H9 (cell line): ENCODE results near the gene DTD1. TPM values are rescaled to one million over a fixed set of nuclear protein-coding genes. Genes with fewer than 3 reads are reported as not detected.

ENCODE experiments used
- DNase-seq: peaks from one replicate; pipeline ENCODE4 v3.0.0-alpha.2; 2017
- H2AFZ ChIP-seq: one replicate; pipeline ENCODE4 v1.6.1; 2013; ENCODE audit warnings: mild to moderate bottlenecking, low read length, control low read depth, moderate library complexity
- H2AK5ac ChIP-seq: 2 replicates; pipeline ENCODE4 v1.6.1; 2013; ENCODE audit warnings: low read length, control low read depth, mixed read lengths; ENCODE audit not compliant: insufficient read length
- H2BK120ac ChIP-seq: one replicate; pipeline ENCODE4 v1.6.1; 2013; ENCODE audit warnings: low read depth, mild to moderate bottlenecking, low read length, control low read depth, inconsistent platforms; ENCODE audit not compliant: poor library complexity, severe bottlenecking
- H2BK12ac ChIP-seq: 2 replicates; pipeline ENCODE4 v1.6.1; 2013; ENCODE audit warnings: low read length, control low read depth, mixed read lengths, low read depth; ENCODE audit not compliant: insufficient read length
- H2BK15ac ChIP-seq: 2 replicates; pipeline ENCODE4 v1.6.1; 2013; ENCODE audit warnings: low read depth, low read length, control low read depth
- H2BK20ac ChIP-seq: one replicate; pipeline ENCODE4 v1.6.1; 2013; ENCODE audit warnings: low read depth, mild to moderate bottlenecking, low read length, control low read depth, inconsistent platforms; ENCODE audit not compliant: poor library complexity, severe bottlenecking
- H2BK5ac ChIP-seq: 2 replicates; pipeline ENCODE4 v1.6.1; 2013; ENCODE audit warnings: low read length, control low read depth, mixed read lengths; ENCODE audit not compliant: insufficient read length
- H3K14ac ChIP-seq: 2 replicates; pipeline ENCODE4 v1.6.1; 2013; ENCODE audit warnings: low read length, control low read depth; ENCODE audit not compliant: insufficient read depth
- H3K18ac ChIP-seq: 2 replicates; pipeline ENCODE4 v1.6.1; 2013; ENCODE audit warnings: low read depth, mild to moderate bottlenecking, mixed read lengths, low read length, control low read depth; ENCODE audit not compliant: insufficient read length
- H3K23ac ChIP-seq: 2 replicates; pipeline ENCODE4 v1.6.1; 2013; ENCODE audit warnings: low read length, control low read depth, mixed read lengths, low read depth; ENCODE audit not compliant: insufficient read length
- H3K23me2 ChIP-seq: 2 replicates; pipeline ENCODE4 v1.6.1; 2013; ENCODE audit warnings: low read depth, mild to moderate bottlenecking, mixed read lengths, low read length, control low read depth; ENCODE audit not compliant: insufficient read length, poor library complexity, severe bottlenecking
- H3K27ac ChIP-seq: 2 replicates; pipeline ENCODE4 v1.5.1; 2013; ENCODE audit warnings: low read length, control low read depth, mixed read lengths, low read depth; ENCODE audit not compliant: insufficient read length
- H3K27me3 ChIP-seq: 2 replicates; pipeline ENCODE4 v1.6.1; 2013; ENCODE audit warnings: low read length, control low read depth, inconsistent platforms; ENCODE audit not compliant: insufficient read depth
- H3K4ac ChIP-seq: 2 replicates; pipeline ENCODE4 v1.6.1; 2013; ENCODE audit warnings: low read depth, mild to moderate bottlenecking, control low read depth, inconsistent platforms, low read length, moderate library complexity
- H3K4me1 ChIP-seq: 2 replicates; pipeline ENCODE4 v1.6.1; 2013; ENCODE audit warnings: low read length, control low read depth, inconsistent platforms; ENCODE audit not compliant: insufficient read depth
- H3K4me2 ChIP-seq: 2 replicates; pipeline ENCODE4 v1.6.1; 2013; ENCODE audit warnings: low read length, control low read depth, mixed read lengths; ENCODE audit not compliant: insufficient read length, insufficient read depth
- H3K56ac ChIP-seq: 2 replicates; pipeline ENCODE4 v1.6.1; 2013; ENCODE audit warnings: low read depth, mild to moderate bottlenecking, mixed read lengths, low read length, control low read depth; ENCODE audit not compliant: insufficient read length
- H3K79me1 ChIP-seq: 2 replicates; pipeline ENCODE4 v1.6.1; 2013; ENCODE audit warnings: low read depth, mild to moderate bottlenecking, moderate library complexity, low read length, control low read depth, inconsistent platforms; ENCODE audit not compliant: insufficient read depth, poor library complexity, severe bottlenecking
- H3K79me2 ChIP-seq: 2 replicates; pipeline ENCODE4 v1.6.1; 2013; ENCODE audit warnings: low read length, control low read depth, inconsistent platforms; ENCODE audit not compliant: insufficient read depth
- H3K9ac ChIP-seq: 2 replicates; pipeline ENCODE4 v1.6.1; 2013; ENCODE audit warnings: low read length, control low read depth, mixed read lengths; ENCODE audit not compliant: insufficient read length; ENCODE audit errors: extremely low read depth
- H3K9me3 ChIP-seq: one replicate; pipeline ENCODE4 v1.6.1; 2013; ENCODE audit warnings: low read depth, low read length, inconsistent platforms; ENCODE audit not compliant: control insufficient read depth
- H3T11ph ChIP-seq: one replicate; pipeline ENCODE4 v1.6.1; 2013; ENCODE audit warnings: mild to moderate bottlenecking, low read length, control low read depth, inconsistent platforms
- H4K20me1 ChIP-seq: one replicate; pipeline ENCODE4 v1.6.1; 2013; ENCODE audit not compliant: control insufficient read depth, insufficient read length, insufficient read depth
- H4K5ac ChIP-seq: 2 replicates; pipeline ENCODE4 v1.6.1; 2013; ENCODE audit warnings: low read depth, mild to moderate bottlenecking, mixed read lengths, low read length, control low read depth; ENCODE audit not compliant: insufficient read length
- H4K8ac ChIP-seq: replicated peaks from 2 replicates; pipeline ENCODE4 v1.6.1; 2013; ENCODE audit warnings: low read length, control low read depth, mixed read lengths, low read depth; ENCODE audit not compliant: insufficient read length
- H4K91ac ChIP-seq: 2 replicates; pipeline ENCODE4 v1.6.1; 2013; ENCODE audit warnings: low read depth, mild to moderate bottlenecking, moderate library complexity, mixed read lengths, low read length, control low read depth; ENCODE audit not compliant: insufficient read length
- H3K27ac Mint-ChIP-seq, 3 experiments: 2 replicates in 2 of 3; 3 replicates in 1 of 3; pipeline ENCODE4 v1.8.0; 2020 to 2021; ENCODE audit warnings: mixed read lengths in 3 of 3, mild to moderate bottlenecking in 1 of 3, moderate library complexity in 1 of 3
- H3K27me3 Mint-ChIP-seq: 2 replicates; pipeline ENCODE4 v1.8.0; 2021; ENCODE audit warnings: low read depth, mild to moderate bottlenecking, moderate library complexity, mixed read lengths
- H3K36me3 Mint-ChIP-seq, 3 experiments: 2 replicates in 2 of 3; 3 replicates in 1 of 3; pipeline ENCODE4 v1.8.0; 2020 to 2021; ENCODE audit warnings: low read depth in 3 of 3, mixed read lengths in 3 of 3; ENCODE audit not compliant: insufficient read depth in 1 of 3
- H3K4me1 Mint-ChIP-seq, 2 experiments: 2 replicates each; pipeline ENCODE4 v1.8.0; 2020; ENCODE audit warnings: mixed read lengths in 2 of 2
- H3K4me3 Mint-ChIP-seq, 2 experiments: 2 replicates in 1 of 2; 3 replicates in 1 of 2; pipeline ENCODE4 v1.8.0; 2020 to 2021; ENCODE audit warnings: mild to moderate bottlenecking in 2 of 2, mixed read lengths in 2 of 2, moderate library complexity in 1 of 2
- H3K9me3 Mint-ChIP-seq, 2 experiments: 2 replicates in 1 of 2; 3 replicates in 1 of 2; pipeline ENCODE4 v1.8.0; 2020; ENCODE audit warnings: mild to moderate bottlenecking in 2 of 2, mixed read lengths in 2 of 2, moderate library complexity in 1 of 2
- WGBS: extraction: QIAGEN DNeasy Blood & Tissue Kit; methylation state at CpG from one replicate; pipeline ENCODE4 v1.1.7; 2013; ENCODE audit warnings: missing lambda C conversion rate, low lambda C conversion rate, mixed read lengths; ENCODE audit not compliant: insufficient read length; ENCODE audit errors: extremely low coverage; 5-methylcytosine and 5-hydroxymethylcytosine counted together
- total RNA-seq: library from RNA; stranded (reverse); gene quantifications from 2 replicates; pipeline ENCODE4 v1.2.1, GENCODE V29; 2021
- TF ChIP-seq, protein P1 (sequence below): fragments of 200-600 bp; sonication (generic); conservative IDR thresholded peaks from 3 replicates; pipeline ENCODE4 v1.8.0; 2021; ENCODE audit warnings: antibody characterized with exemption, mild to moderate bottlenecking

Gene DTD1
- total RNA-seq, 1 experiment from 2014 or later: 62.0 TPM

DNA sequence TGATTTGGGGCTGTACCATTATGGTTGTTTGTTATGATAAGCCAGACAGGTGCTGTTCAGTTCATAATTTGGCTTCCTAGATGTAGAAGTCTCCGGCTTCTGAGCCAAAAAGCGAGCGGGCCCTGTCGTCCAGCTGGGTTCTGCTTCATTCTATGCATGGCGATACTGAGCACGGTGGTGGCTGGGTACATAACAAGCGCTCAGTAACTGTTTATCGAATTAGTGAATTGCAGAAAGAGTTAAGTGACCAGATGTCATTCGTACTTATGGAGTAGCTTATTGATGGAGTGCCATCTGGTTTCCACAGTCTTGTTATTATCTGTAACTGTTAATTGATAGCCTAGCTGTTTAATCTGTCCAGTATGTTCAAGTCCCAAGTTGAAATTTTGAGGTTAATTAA lies 85.0 kb downstream of the DTD1 start:
- no peak overlapping the region for H3K18ac ChIP-seq
- H3K56ac ChIP-seq: no peak overlapping the region
- H3K9me3 Mint-ChIP-seq: no peaks in the 10 kb centered on the region
- no peak overlapping the region for H3K4ac ChIP-seq
- no peaks in the 10 kb centered on the region for H3K9me3 ChIP-seq
- H2BK120ac ChIP-seq: no peak overlapping the region
- no peak overlapping the region for H2BK5ac ChIP-seq
- no peaks in the 10 kb centered on the region for H4K20me1 ChIP-seq
- H3T11ph ChIP-seq: no peak overlapping the region
- H2AK5ac ChIP-seq: no peak overlapping the region
- H3K27me3 Mint-ChIP-seq: no peaks in the 10 kb centered on the region; the same call in 1 of the 2 replicates
- TF ChIP-seq, protein P1, sequence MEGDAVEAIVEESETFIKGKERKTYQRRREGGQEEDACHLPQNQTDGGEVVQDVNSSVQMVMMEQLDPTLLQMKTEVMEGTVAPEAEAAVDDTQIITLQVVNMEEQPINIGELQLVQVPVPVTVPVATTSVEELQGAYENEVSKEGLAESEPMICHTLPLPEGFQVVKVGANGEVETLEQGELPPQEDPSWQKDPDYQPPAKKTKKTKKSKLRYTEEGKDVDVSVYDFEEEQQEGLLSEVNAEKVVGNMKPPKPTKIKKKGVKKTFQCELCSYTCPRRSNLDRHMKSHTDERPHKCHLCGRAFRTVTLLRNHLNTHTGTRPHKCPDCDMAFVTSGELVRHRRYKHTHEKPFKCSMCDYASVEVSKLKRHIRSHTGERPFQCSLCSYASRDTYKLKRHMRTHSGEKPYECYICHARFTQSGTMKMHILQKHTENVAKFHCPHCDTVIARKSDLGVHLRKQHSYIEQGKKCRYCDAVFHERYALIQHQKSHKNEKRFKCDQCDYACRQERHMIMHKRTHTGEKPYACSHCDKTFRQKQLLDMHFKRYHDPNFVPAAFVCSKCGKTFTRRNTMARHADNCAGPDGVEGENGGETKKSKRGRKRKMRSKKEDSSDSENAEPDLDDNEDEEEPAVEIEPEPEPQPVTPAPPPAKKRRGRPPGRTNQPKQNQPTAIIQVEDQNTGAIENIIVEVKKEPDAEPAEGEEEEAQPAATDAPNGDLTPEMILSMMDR: no peak
- H3K23ac ChIP-seq: no peak overlapping the region
- no peak overlapping the region for H2AFZ ChIP-seq
- no peak overlapping the region for H4K5ac ChIP-seq
- no peak overlapping the region for H2BK15ac ChIP-seq
- no peak overlapping the region for H4K8ac ChIP-seq
- no peaks in the 10 kb centered on the region for H3K79me1 ChIP-seq
- peaks cover 10 to 11% of the 10 kb centered on the region in 2 experiments for H3K4me1 Mint-ChIP-seq
- no peaks in the 10 kb centered on the region for H3K23me2 ChIP-seq
- H3K27me3 ChIP-seq: no peaks in the 10 kb centered on the region
- no peaks in the 10 kb centered on the region for H3K79me2 ChIP-seq
- no peak overlapping the region for H2BK20ac ChIP-seq
- no peak overlapping the region for H3K27ac Mint-ChIP-seq
- no peaks in the 10 kb centered on the region; the same call in 1 of the 2 replicates for H3K4me1 ChIP-seq
- DNase-seq: no peak
- no peak overlapping the region for H3K14ac ChIP-seq
- no peak overlapping the region for H3K4me3 Mint-ChIP-seq
- WGBS: no CpG with 5 or more reads among the region's 9 CpGs
- H4K91ac ChIP-seq: no peak overlapping the region
- no peak overlapping the region for H3K4me2 ChIP-seq
- H3K36me3 Mint-ChIP-seq: no peaks in the 10 kb centered on the region; a peak in 1 of 7 replicates
- H3K9ac ChIP-seq: no peak overlapping the region
- no peak overlapping the region for H3K27ac ChIP-seq
- H2BK12ac ChIP-seq: no peak overlapping the region
